Body of pancreas (tissue), 4 donors: ENCODE data around the gene TMPRSS13.
"Not testable (repeated sequence)": the region's sequence is repeated elsewhere in the genome, so short reads cannot be mapped to it uniquely, and the experiment has no call there.

Experiments used
- POLR2A ChIP-seq, 3 donors: fragments of 450-650 bp; IDR thresholded peaks; one replicate each; pipeline ENCODE4 v1.6.1; 2016; ENCODE audit warnings: antibody characterized with exemption in 3 of 3, mild to moderate bottlenecking in 2 of 3
- TF ChIP-seq, protein P1 (sequence below), 7 experiments: fragments of 450-650 bp in 4 of 7; fragments of 200-600 bp in 3 of 7; sonication (generic) in 3 of 7; IDR thresholded peaks; one replicate each; pipeline ENCODE4 v1.5.1; 2016 to 2019; ENCODE audit warnings: antibody characterized with exemption in 7 of 7

DNA sequence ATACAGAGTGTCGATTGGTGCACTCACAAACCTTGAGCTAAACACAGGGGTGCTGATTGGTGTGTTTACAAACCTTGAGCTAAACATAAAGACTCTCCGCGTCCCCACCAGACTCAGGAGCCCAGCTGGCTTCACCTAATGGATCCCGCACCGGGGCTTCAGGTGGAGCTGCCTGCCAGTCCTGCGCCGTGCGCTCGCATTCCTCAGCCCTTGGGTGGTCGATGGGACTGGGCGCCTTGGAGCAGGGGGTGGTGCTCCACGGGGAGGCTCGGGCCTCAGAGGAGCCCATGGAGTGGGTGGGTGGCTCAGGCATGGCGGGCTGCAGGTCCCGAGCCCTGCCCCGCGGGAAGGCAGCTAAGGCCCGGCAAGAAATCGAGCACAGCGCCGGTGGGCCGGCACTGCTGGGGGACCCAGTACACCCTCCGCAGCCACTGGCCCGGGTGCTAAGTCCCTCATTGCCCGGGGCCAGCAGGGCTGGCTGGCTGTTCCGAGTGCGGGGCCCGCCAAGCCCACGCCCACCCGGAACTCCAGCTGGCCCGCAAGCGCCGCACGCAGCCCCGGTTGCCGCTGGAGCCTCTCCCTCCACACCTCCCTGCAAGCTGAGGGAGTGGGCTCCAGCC is 49.2 kb upstream of the TMPRSS13 start:
- not testable (repeated sequence) for TF ChIP-seq POLR2A (IDR thresholded peaks at IDR 0.05)
- TF ChIP-seq, protein P1, sequence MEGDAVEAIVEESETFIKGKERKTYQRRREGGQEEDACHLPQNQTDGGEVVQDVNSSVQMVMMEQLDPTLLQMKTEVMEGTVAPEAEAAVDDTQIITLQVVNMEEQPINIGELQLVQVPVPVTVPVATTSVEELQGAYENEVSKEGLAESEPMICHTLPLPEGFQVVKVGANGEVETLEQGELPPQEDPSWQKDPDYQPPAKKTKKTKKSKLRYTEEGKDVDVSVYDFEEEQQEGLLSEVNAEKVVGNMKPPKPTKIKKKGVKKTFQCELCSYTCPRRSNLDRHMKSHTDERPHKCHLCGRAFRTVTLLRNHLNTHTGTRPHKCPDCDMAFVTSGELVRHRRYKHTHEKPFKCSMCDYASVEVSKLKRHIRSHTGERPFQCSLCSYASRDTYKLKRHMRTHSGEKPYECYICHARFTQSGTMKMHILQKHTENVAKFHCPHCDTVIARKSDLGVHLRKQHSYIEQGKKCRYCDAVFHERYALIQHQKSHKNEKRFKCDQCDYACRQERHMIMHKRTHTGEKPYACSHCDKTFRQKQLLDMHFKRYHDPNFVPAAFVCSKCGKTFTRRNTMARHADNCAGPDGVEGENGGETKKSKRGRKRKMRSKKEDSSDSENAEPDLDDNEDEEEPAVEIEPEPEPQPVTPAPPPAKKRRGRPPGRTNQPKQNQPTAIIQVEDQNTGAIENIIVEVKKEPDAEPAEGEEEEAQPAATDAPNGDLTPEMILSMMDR (IDR thresholded peaks at IDR 0.05), result not testable (repeated sequence)
